PC-3 (cell line): ENCODE results near the gene NSRP1. TPM values are rescaled to one million over a fixed set of nuclear protein-coding genes. Genes with fewer than 3 reads are reported as not detected.

Experiments
- ATAC-seq: fragments of 200-7000 bp; cut with Tn5 transposase; 2 replicates; pipeline ENCODE4 v1.9.1; 2020; ENCODE audit warnings: mild to moderate bottlenecking, moderate library complexity
- BruUV-seq: library from RNA; stranded (reverse); fragments of 400-500 nt; replicated peaks from 2 replicates; lab custom pipeline; 2021; lab: Mats Ljungman, UMichigan
- CTCF ChIA-PET: fragments of 300-600 bp; sonication (Branson Sonifier 250); formaldehyde crosslinking; loops from one replicate; lab custom pipeline; 2022; ENCODE audit warnings: antibody characterized with exemption; lab: Charles Lee
- POLR2A ChIA-PET: fragments of 300-600 bp; sonication (Branson Sonifier 250); formaldehyde crosslinking; loops from one replicate; lab custom pipeline; 2022; ENCODE audit warnings: antibody characterized with exemption; ENCODE audit not compliant: unreplicated experiment; lab: Charles Lee
- DNase-seq: peaks from one replicate; pipeline ENCODE4 v3.0.0-alpha.2; 2015
- H2AFZ ChIP-seq: fragments of 300-600 bp; sonication (generic); 2 replicates; pipeline ENCODE4 v1.6.0; 2016; ENCODE audit warnings: antibody characterized with exemption, low read length
- H3F3A ChIP-seq: fragments of 300-600 bp; sonication (generic); one replicate; pipeline ENCODE4 v1.6.0; 2017; ENCODE audit warnings: antibody characterized with exemption, low read length, control low read depth, mild to moderate bottlenecking; ENCODE audit not compliant: unreplicated experiment
- H3K27ac ChIP-seq: fragments of 300-600 bp; sonication (generic); 2 replicates; pipeline ENCODE4 v1.5.1; 2016; ENCODE audit warnings: mild to moderate bottlenecking, low read length
- H3K27me3 ChIP-seq: fragments of 300-600 bp; sonication (generic); 2 replicates; pipeline ENCODE4 v1.6.1; 2016; ENCODE audit warnings: low read length, mixed read lengths
- H3K36me3 ChIP-seq: fragments of 300-600 bp; sonication (generic); 2 replicates; pipeline ENCODE4 v1.6.1; 2016; ENCODE audit warnings: low read depth, mixed run types, low read length, mixed read lengths
- H3K4me1 ChIP-seq: fragments of 300-600 bp; sonication (generic); 2 replicates; pipeline ENCODE4 v1.5.1; 2016; ENCODE audit warnings: low read length; ENCODE audit not compliant: insufficient read depth
- H3K4me2 ChIP-seq: fragments of 300-600 bp; sonication (generic); 2 replicates; pipeline ENCODE4 v1.6.0; 2016; ENCODE audit warnings: low read length
- H3K4me3 ChIP-seq: fragments of 300-600 bp; sonication (generic); 2 replicates; pipeline ENCODE4 v1.5.1; 2016; ENCODE audit warnings: mild to moderate bottlenecking, low read length, mixed read lengths
- H3K79me2 ChIP-seq: fragments of 300-600 bp; sonication (generic); 2 replicates; pipeline ENCODE4 v1.6.1; 2017; ENCODE audit warnings: low read length, mixed read lengths
- H3K9ac ChIP-seq: fragments of 300-600 bp; sonication (generic); 2 replicates; pipeline ENCODE4 v1.6.0; 2016; ENCODE audit warnings: mild to moderate bottlenecking, low read length
- H3K9me2 ChIP-seq: fragments of 300-600 bp; sonication (generic); replicated peaks from 2 replicates; pipeline ENCODE4 v1.6.1; 2016; ENCODE audit warnings: mixed run types, low read length, mixed read lengths
- H3K9me3 ChIP-seq: fragments of 300-600 bp; sonication (generic); 2 replicates; pipeline ENCODE4 v1.6.1; 2016; ENCODE audit warnings: low read length, mixed read lengths
- H4K20me1 ChIP-seq: fragments of 300-600 bp; sonication (generic); 2 replicates; pipeline ENCODE4 v1.6.1; 2016; ENCODE audit warnings: low read length, mixed read lengths
- EZH2 ChIP-seq: fragments of 300-600 bp; sonication (generic); IDR thresholded peaks from one replicate; pipeline ENCODE4 v1.6.1; 2017; ENCODE audit warnings: antibody characterized with exemption, mild to moderate bottlenecking, low read length; ENCODE audit not compliant: unreplicated experiment
- EZH2phosphoT487 ChIP-seq: fragments of 300-600 bp; sonication (generic); IDR thresholded peaks from 2 replicates; pipeline ENCODE4 v1.6.1; 2018; ENCODE audit warnings: mild to moderate bottlenecking, antibody characterized with exemption, low read length, borderline replicate concordance
- intact Hi-C: fragments of 100-400 bp; cut with micrococcal nuclease; formaldehyde crosslinking; loops from 2 replicates; pipeline ENCODE4 v1.9.0; 2023
- total RNA-seq: library from RNA; depleted of rRNA; stranded (reverse); fragments of >200 nt; gene quantifications from 2 replicates; pipeline ENCODE4 v1.2.3, GENCODE V29; 2014
- TF ChIP-seq, protein P1 (sequence below): fragments of 300-600 bp; sonication (generic); conservative IDR thresholded peaks from 2 replicates; pipeline ENCODE4 v1.5.1; 2017; ENCODE audit warnings: antibody characterized with exemption, low read depth, mild to moderate bottlenecking, low read length

The NSRP1 gene
- total RNA-seq, 1 experiment from 2014 or later: 6.4 TPM

DNA sequence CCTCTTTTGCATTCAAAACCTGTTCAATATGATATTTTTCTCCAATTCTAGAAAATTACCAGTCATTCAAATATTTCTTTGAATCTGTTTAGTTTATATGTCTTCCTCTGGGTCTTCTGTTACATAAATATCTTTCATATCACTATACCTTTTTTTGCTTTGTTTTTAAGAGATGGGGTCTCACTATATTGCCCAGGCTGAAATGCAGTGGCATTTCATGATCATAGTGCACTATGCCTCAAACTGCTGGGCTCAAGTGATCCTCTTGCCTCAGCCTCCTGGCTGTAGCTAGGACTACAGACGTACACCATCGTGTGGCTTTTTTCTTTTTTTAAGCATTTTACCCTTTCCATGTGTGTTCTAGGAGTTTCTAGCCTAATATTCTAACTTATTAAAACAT, 38.8 kb downstream of the NSRP1 start:
- no peak overlapping the region for H2AFZ ChIP-seq
- peaks cover 30% of the 10 kb centered on the region for H3K79me2 ChIP-seq
- no peak overlapping the region for H3K4me3 ChIP-seq
- peaks cover 13% of the 10 kb centered on the region; the same call in 1 of the 2 replicates for H3K9me3 ChIP-seq
- ChIA-PET CTCF (no interaction called here), POLR2A (no interaction called here)
- no peaks in the 10 kb centered on the region for H3F3A ChIP-seq
- H3K27me3 ChIP-seq: no peaks in the 10 kb centered on the region
- TF ChIP-seq, protein P1, sequence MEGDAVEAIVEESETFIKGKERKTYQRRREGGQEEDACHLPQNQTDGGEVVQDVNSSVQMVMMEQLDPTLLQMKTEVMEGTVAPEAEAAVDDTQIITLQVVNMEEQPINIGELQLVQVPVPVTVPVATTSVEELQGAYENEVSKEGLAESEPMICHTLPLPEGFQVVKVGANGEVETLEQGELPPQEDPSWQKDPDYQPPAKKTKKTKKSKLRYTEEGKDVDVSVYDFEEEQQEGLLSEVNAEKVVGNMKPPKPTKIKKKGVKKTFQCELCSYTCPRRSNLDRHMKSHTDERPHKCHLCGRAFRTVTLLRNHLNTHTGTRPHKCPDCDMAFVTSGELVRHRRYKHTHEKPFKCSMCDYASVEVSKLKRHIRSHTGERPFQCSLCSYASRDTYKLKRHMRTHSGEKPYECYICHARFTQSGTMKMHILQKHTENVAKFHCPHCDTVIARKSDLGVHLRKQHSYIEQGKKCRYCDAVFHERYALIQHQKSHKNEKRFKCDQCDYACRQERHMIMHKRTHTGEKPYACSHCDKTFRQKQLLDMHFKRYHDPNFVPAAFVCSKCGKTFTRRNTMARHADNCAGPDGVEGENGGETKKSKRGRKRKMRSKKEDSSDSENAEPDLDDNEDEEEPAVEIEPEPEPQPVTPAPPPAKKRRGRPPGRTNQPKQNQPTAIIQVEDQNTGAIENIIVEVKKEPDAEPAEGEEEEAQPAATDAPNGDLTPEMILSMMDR: no peak
- TF ChIP-seq EZH2: no peak
- TF ChIP-seq EZH2phosphoT487: no peak
- H3K9ac ChIP-seq: no peak overlapping the region
- H3K36me3 ChIP-seq: peaks cover 27% of the 10 kb centered on the region
- H4K20me1 ChIP-seq: 0 out of 2 replicates have a peak, but pooled peaks cover 4% of the 10 kb centered on the region
- DNase-seq: no peak
- ATAC-seq: no peak
- intact Hi-C loops: no loop called here
- H3K4me1 ChIP-seq: no peaks in the 10 kb centered on the region
- no peaks in the 10 kb centered on the region for H3K9me2 ChIP-seq
- no peak overlapping the region for H3K4me2 ChIP-seq
- H3K27ac ChIP-seq: no peak overlapping the region
- BruUV-seq: no TSS peak

DNA sequence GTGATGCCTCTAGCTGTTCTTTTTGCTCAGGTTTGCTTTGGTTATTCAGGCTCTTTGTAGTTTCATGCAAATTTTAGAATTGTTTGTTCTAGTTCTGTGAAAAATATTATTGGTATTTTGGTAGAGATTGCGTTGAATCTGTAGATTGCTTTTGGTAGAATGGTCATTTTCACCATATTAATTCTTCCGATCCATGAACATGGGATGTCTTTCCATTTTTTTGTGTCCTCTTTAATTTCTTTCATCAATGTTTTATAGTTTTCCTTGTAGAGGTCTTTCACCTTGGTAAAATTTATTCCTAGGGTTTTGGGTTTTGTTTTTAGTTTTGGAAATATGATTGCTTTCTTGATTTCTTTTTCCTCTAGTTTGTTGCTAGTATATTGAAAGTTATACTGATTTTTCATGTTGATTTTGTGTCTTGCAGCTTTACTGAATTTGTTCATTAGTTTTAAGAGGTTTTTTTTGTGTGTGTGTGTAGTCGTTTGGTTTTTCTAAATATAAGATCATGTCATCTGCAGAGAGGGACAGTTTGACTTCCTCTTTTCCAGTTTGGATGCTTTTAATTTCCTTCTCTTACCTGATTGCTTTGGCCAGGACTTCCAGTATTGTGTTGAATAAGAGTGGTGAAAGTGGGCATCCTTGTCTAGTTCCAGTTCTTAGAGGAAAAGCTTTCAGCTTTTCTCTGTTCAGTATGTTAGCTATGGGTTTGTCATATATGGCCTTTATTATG, 42.4 kb downstream of the NSRP1 start:
- Histone ChIP-seq H3K4me1 (no peaks in the 10 kb centered on the region), H3K4me2 (no peak overlapping the region), H3K36me3 (peaks cover 27% of the 10 kb centered on the region), H3K9me3 (peaks cover 13% of the 10 kb centered on the region; the same call in 1 of the 2 replicates), H3K79me2 (peaks cover 49% of the 10 kb centered on the region), H3K4me3 (no peak overlapping the region), H3K9ac (no peak overlapping the region), H3K27me3 (no peaks in the 10 kb centered on the region), H3F3A (no peaks in the 10 kb centered on the region), H4K20me1 (0 out of 2 replicates have a peak, but pooled peaks cover 5% of the 10 kb centered on the region), H2AFZ (no peak overlapping the region), H3K9me2 (no peaks in the 10 kb centered on the region), H3K27ac (no peak overlapping the region)
- no TSS peak for BruUV-seq
- no peak for ATAC-seq
- intact Hi-C loops: no loop called here
- no peak for DNase-seq
- TF ChIP-seq, protein P1: no peak
- TF ChIP-seq EZH2: no peak
- no peak for TF ChIP-seq EZH2phosphoT487
- CTCF ChIA-PET: no interaction called here
- POLR2A ChIA-PET: no interaction called here
